Natural killer cell (primary cell): ENCODE results near the gene ADCY9. TPM values are rescaled to one million over a fixed set of nuclear protein-coding genes. Genes with fewer than 3 reads are reported as not detected.

ENCODE experiments used
- ATAC-seq, 3 donors: fragments of 150-1000 bp in 2 of 3; fragments of 200-7000 bp in 1 of 3; cut with Tn5 transposase; 1 replicate in 1 of 3; 2 replicates in 2 of 3; pipeline ENCODE4 v1.10.0; 2021; ENCODE audit warnings: mild to moderate bottlenecking in 2 of 3, moderate library complexity in 2 of 3
- DNase-seq, 2 donors: peaks; one replicate each; pipeline versions ENCODE4 v3.0.0 to v3.0.0-alpha.2; 2013 to 2021; ENCODE audit warnings: mixed read lengths in 1 of 2
- H3K27ac ChIP-seq: one replicate; pipeline ENCODE4 v1.5.1; 2013; ENCODE audit warnings: mild to moderate bottlenecking, low read length
- H3K27me3 ChIP-seq: one replicate; pipeline ENCODE4 v1.6.1; 2013; ENCODE audit warnings: low read length; ENCODE audit not compliant: control insufficient read depth, insufficient read depth
- H3K36me3 ChIP-seq: one replicate; pipeline ENCODE4 v1.6.1; 2013; ENCODE audit warnings: low read length; ENCODE audit not compliant: control insufficient read depth, insufficient read depth
- H3K4me1 ChIP-seq: one replicate; pipeline ENCODE4 v1.6.1; 2013; ENCODE audit warnings: low read length; ENCODE audit not compliant: control insufficient read depth, insufficient read depth
- H3K4me3 ChIP-seq: one replicate; pipeline ENCODE4 v1.5.1; 2013; ENCODE audit warnings: low read length
- H3K9me3 ChIP-seq: one replicate; pipeline ENCODE4 v1.6.1; 2013; ENCODE audit warnings: low read length; ENCODE audit not compliant: control insufficient read depth, insufficient read depth
- H3K27ac Mint-ChIP-seq, 2 donors: one replicate each; pipeline ENCODE4 v1.8.0; 2022; ENCODE audit warnings: mild to moderate bottlenecking in 2 of 2, mixed read lengths in 2 of 2, moderate library complexity in 1 of 2
- H3K27me3 Mint-ChIP-seq, 2 donors: one replicate each; pipeline ENCODE4 v1.8.0; 2022; ENCODE audit warnings: low read depth in 2 of 2, mixed read lengths in 2 of 2
- H3K36me3 Mint-ChIP-seq: one replicate; pipeline ENCODE4 v1.8.0; 2022; ENCODE audit warnings: mixed read lengths
- H3K4me1 Mint-ChIP-seq, 2 donors: one replicate each; pipeline ENCODE4 v1.8.0; 2022; ENCODE audit warnings: mixed read lengths in 2 of 2
- H3K4me3 Mint-ChIP-seq: one replicate; pipeline ENCODE4 v1.8.0; 2022; ENCODE audit warnings: mild to moderate bottlenecking, moderate library complexity, mixed read lengths
- H3K9me3 Mint-ChIP-seq, 2 donors: one replicate each; pipeline ENCODE4 v1.8.0; 2022; ENCODE audit warnings: mixed read lengths in 2 of 2
- CTCF ChIP-seq: fragments of 200-600 bp; IDR thresholded peaks from one replicate; pipeline ENCODE4 v1.8.0; 2022; ENCODE audit warnings: antibody characterized with exemption
- WGBS: methylation state at CpG from one replicate; pipeline ENCODE4 v1.1.7; 2013; ENCODE audit warnings: missing lambda C conversion rate; ENCODE audit not compliant: insufficient coverage; 5-methylcytosine and 5-hydroxymethylcytosine counted together
- intact Hi-C: fragments of 100-400 bp; cut with micrococcal nuclease; formaldehyde crosslinking; loops from one replicate; pipeline ENCODE4 v1.14.2; 2022
- total RNA-seq, 4 donors: library from RNA; stranded (reverse); fragments of 120-200 nt in 1 of 4; gene quantifications; one replicate each; pipeline versions ENCODE4 v1.2.3 to v1.2.4, GENCODE V29; 2013 to 2022

ADCY9 gene
- total RNA-seq, 3 donors from 2014 or later (not counting 1 experiment from before 2014, with no cell fraction given) = 28.0 to 52.4 (median 38.3) TPM

GRCh38 chr16:3949946-3950342 lies 166.3 kb downstream of the ADCY9 start:
- 47% methylated on average over 9 of the region's 9 CpGs for WGBS
- peak overlapping the region in 1 of 2 donors; percentile 36 for H3K27ac Mint-ChIP-seq
- no peaks in the 10 kb centered on the region for H3K9me3 Mint-ChIP-seq
- H3K4me3 Mint-ChIP-seq = no peak overlapping the region
- Histone ChIP-seq H3K27me3 (peaks cover 7% of the 10 kb centered on the region), H3K4me1 (no peaks in the 10 kb centered on the region), H3K27ac (no peak overlapping the region), H3K36me3 (no peaks in the 10 kb centered on the region), H3K9me3 (no peaks in the 10 kb centered on the region), H3K4me3 (no peak overlapping the region)
- TF ChIP-seq CTCF = no peak
- no peak for ATAC-seq
- H3K36me3 Mint-ChIP-seq = no peaks in the 10 kb centered on the region
- no peak for DNase-seq
- H3K27me3 Mint-ChIP-seq = peaks cover 9 to 14% of the 10 kb centered on the region in 2 donors
- peaks cover 0 to 9% of the 10 kb centered on the region in 2 donors for H3K4me1 Mint-ChIP-seq
- intact Hi-C loops = no loop called here

GRCh38 chr16:3949287-3949686 lies 167.0 kb downstream of the ADCY9 start:
- H3K4me3 Mint-ChIP-seq = no peak overlapping the region
- no peak for ATAC-seq
- 79% methylated on average over 13 of the region's 14 CpGs for WGBS
- Histone ChIP-seq H3K27me3 (peaks cover 4% of the 10 kb centered on the region), H3K4me1 (no peaks in the 10 kb centered on the region), H3K4me3 (no peak overlapping the region), H3K27ac (no peak overlapping the region), H3K36me3 (no peaks in the 10 kb centered on the region), H3K9me3 (no peaks in the 10 kb centered on the region)
- H3K27me3 Mint-ChIP-seq = peaks cover 2 to 11% of the 10 kb centered on the region in 2 donors
- H3K27ac Mint-ChIP-seq = no peak overlapping the region
- no peak for TF ChIP-seq CTCF
- peaks cover 0 to 6% of the 10 kb centered on the region in 2 donors for H3K4me1 Mint-ChIP-seq
- H3K36me3 Mint-ChIP-seq = no peaks in the 10 kb centered on the region
- intact Hi-C loops = no loop called here
- DNase-seq = no peak
- H3K9me3 Mint-ChIP-seq = no peaks in the 10 kb centered on the region

- H3K27me3 Mint-ChIP-seq = peaks cover 0 to 9% of the 10 kb centered on the region in 2 donors
- WGBS = 95% methylated on average over 17 of the region's 17 CpGs
Observed at GRCh38 chr16:3948378-3948995, 167.8 kb downstream of the ADCY9 start.

More at GRCh38 chr16:3948378-3948995, 167.8 kb downstream of the ADCY9 start:
- Mint-ChIP-seq H3K36me3 (no peaks in the 10 kb centered on the region), H3K27ac (no peak overlapping the region), H3K4me1 (peaks cover 0 to 5% of the 10 kb centered on the region in 2 donors), H3K4me3 (no peak overlapping the region), H3K9me3 (no peaks in the 10 kb centered on the region)
- no peak for ATAC-seq
- no peaks in the 10 kb centered on the region for H3K4me1 ChIP-seq
- intact Hi-C loops = no loop called here
- H3K27ac ChIP-seq = no peak overlapping the region
- H3K9me3 ChIP-seq = no peaks in the 10 kb centered on the region
- TF ChIP-seq CTCF = no peak
- H3K36me3 ChIP-seq = no peaks in the 10 kb centered on the region
- no peak for DNase-seq
- H3K27me3 ChIP-seq = peaks cover under 1% of the 10 kb centered on the region
- H3K4me3 ChIP-seq = no peak overlapping the region
